IMR-90 (cell line): ENCODE data around the gene MREG. TPM values are rescaled to one million over a fixed set of nuclear protein-coding genes. Genes with fewer than 3 reads are reported as not detected.

ENCODE experiments used
- ATAC-seq: fragments of 200-7000 bp; cut with Tn5 transposase; 2 replicates; pipeline ENCODE4 v1.9.1; 2020; ENCODE audit warnings: low read depth, mild to moderate bottlenecking, moderate library complexity
- BruUV-seq: library from RNA; stranded (reverse); fragments of 400-500 nt; replicated peaks from 2 replicates; lab custom pipeline; 2021; lab: Mats Ljungman, UMichigan
- CTCF ChIA-PET: fragments of 300-600 bp; formaldehyde crosslinking; extraction: SDS; loops from one replicate; lab custom pipeline; 2021; ENCODE audit warnings: antibody characterized with exemption; lab: Yijun Ruan, JAX
- POLR2A ChIA-PET: fragments of 300-600 bp; sonication (Branson Sonifier 250); formaldehyde crosslinking; loops from one replicate; lab custom pipeline; 2022; ENCODE audit warnings: antibody characterized with exemption; ENCODE audit not compliant: unreplicated experiment; lab: Charles Lee
- DNase-seq: peaks from one replicate; pipeline ENCODE4 v3.0.0; 2013
- H2AFZ ChIP-seq: replicated peaks from 2 replicates; pipeline ENCODE3; 2013; ENCODE audit warnings: low read length, mild to moderate bottlenecking; ENCODE audit not compliant: poor library complexity
- H2AK5ac ChIP-seq: 2 replicates; pipeline ENCODE4 v1.6.1; 2013; ENCODE audit warnings: low read depth, low read length, inconsistent platforms
- H2AK9ac ChIP-seq: replicated peaks from 2 replicates; pipeline ENCODE3; 2013; ENCODE audit warnings: mild to moderate bottlenecking, low read depth, low read length, moderate library complexity; ENCODE audit not compliant: poor library complexity
- H2BK120ac ChIP-seq: 2 replicates; pipeline ENCODE4 v1.6.1; 2013; ENCODE audit warnings: low read depth, low read length, inconsistent platforms
- H2BK15ac ChIP-seq: 3 replicates; pipeline ENCODE4 v1.6.1; 2013; ENCODE audit warnings: low read depth, low read length, inconsistent platforms
- H2BK20ac ChIP-seq: 2 replicates; pipeline ENCODE4 v1.6.1; 2013; ENCODE audit warnings: low read depth, mild to moderate bottlenecking, inconsistent platforms, low read length, moderate library complexity
- H2BK5ac ChIP-seq: 2 replicates; pipeline ENCODE4 v1.6.1; 2013; ENCODE audit warnings: mild to moderate bottlenecking, low read depth, low read length, inconsistent platforms; ENCODE audit not compliant: poor library complexity, severe bottlenecking
- H3K14ac ChIP-seq: replicated peaks from 2 replicates; pipeline ENCODE4 v1.6.1; 2013; ENCODE audit warnings: low read depth, low read length, inconsistent platforms
- H3K18ac ChIP-seq: 2 replicates; pipeline ENCODE4 v1.6.1; 2013; ENCODE audit warnings: low read depth, low read length, control low read depth
- H3K23ac ChIP-seq: 2 replicates; pipeline ENCODE4 v1.6.1; 2013; ENCODE audit warnings: low read depth, low read length, inconsistent platforms
- H3K27ac ChIP-seq: 2 replicates; pipeline ENCODE4 v1.5.1; 2013; ENCODE audit warnings: mild to moderate bottlenecking, control low read depth, low read length; ENCODE audit not compliant: insufficient read depth
- H3K27me3 ChIP-seq: 2 replicates; pipeline ENCODE4 v1.6.1; 2013; ENCODE audit warnings: low read length; ENCODE audit not compliant: control insufficient read depth, insufficient read depth
- H3K36me3 ChIP-seq: 2 replicates; pipeline ENCODE4 v1.6.1; 2013; ENCODE audit warnings: low read length, mixed read lengths; ENCODE audit not compliant: control insufficient read depth, insufficient read depth
- H3K4ac ChIP-seq: 2 replicates; pipeline ENCODE4 v1.6.1; 2013; ENCODE audit warnings: low read depth, low read length, inconsistent platforms
- H3K4me1 ChIP-seq: 2 replicates; pipeline ENCODE4 v1.6.1; 2013; ENCODE audit warnings: low read length, mixed read lengths; ENCODE audit not compliant: control insufficient read depth, insufficient read depth
- H3K4me2 ChIP-seq: 2 replicates; pipeline ENCODE4 v1.6.1; 2013; ENCODE audit warnings: low read depth, mild to moderate bottlenecking, control low read depth, low read length, moderate library complexity
- H3K4me3 ChIP-seq: 2 replicates; pipeline ENCODE4 v1.5.1; 2013; ENCODE audit warnings: low read depth, mild to moderate bottlenecking, control low read depth, low read length, moderate library complexity; ENCODE audit not compliant: insufficient read depth
- H3K56ac ChIP-seq: 2 replicates; pipeline ENCODE4 v1.6.1; 2013; ENCODE audit warnings: low read length, inconsistent platforms; ENCODE audit not compliant: insufficient read depth; ENCODE audit errors: extremely low read depth
- H3K79me1 ChIP-seq, 2 experiments: 2 replicates each; pipeline ENCODE4 v1.6.1; 2013; ENCODE audit warnings: low read length in 2 of 2, inconsistent platforms in 1 of 2, low read depth in 1 of 2
- H3K9ac ChIP-seq: 2 replicates; pipeline ENCODE4 v1.6.1; 2013; ENCODE audit warnings: low read depth, low read length, control low read depth
- H3K9me1 ChIP-seq: 2 replicates; pipeline ENCODE4 v1.6.1; 2013; ENCODE audit warnings: low read length, inconsistent platforms; ENCODE audit not compliant: insufficient read depth
- H3K9me3 ChIP-seq: 2 replicates; pipeline ENCODE4 v1.6.1; 2013; ENCODE audit warnings: low read length; ENCODE audit not compliant: control insufficient read depth, insufficient read depth
- H4K20me1 ChIP-seq: 2 replicates; pipeline ENCODE4 v1.6.1; 2013; ENCODE audit warnings: low read length, inconsistent platforms; ENCODE audit not compliant: insufficient read depth
- H4K5ac ChIP-seq: 2 replicates; pipeline ENCODE4 v1.6.1; 2013; ENCODE audit warnings: mild to moderate bottlenecking, low read depth, low read length, control low read depth
- H4K8ac ChIP-seq, 2 experiments: 2 replicates each; pipeline ENCODE4 v1.6.1; 2013; ENCODE audit warnings: low read depth in 2 of 2, low read length in 2 of 2, control low read depth in 1 of 2, inconsistent platforms in 1 of 2
- H4K91ac ChIP-seq: 2 replicates; pipeline ENCODE4 v1.6.1; 2013; ENCODE audit warnings: low read depth, low read length, inconsistent platforms; ENCODE audit not compliant: insufficient read depth
- ELK1 ChIP-seq: fragments of 150-350 bp; IDR thresholded peaks from 2 replicates; pipeline ENCODE4 v1.6.1; 2016; ENCODE audit warnings: low read depth, mild to moderate bottlenecking, low read length, moderate library complexity, borderline replicate concordance
- NFE2L2 ChIP-seq: fragments of 150-350 bp; IDR thresholded peaks from 2 replicates; pipeline ENCODE4 v1.6.1; 2016; ENCODE audit warnings: low read depth, mild to moderate bottlenecking, low read length
- RAD21 ChIP-seq: IDR thresholded peaks from 2 replicates; pipeline ENCODE4 v1.6.1; 2012; ENCODE audit warnings: low read length, improper control_type of control experiment
- RCOR1 ChIP-seq: IDR thresholded peaks from 2 replicates; pipeline ENCODE4 v1.6.1; 2012; ENCODE audit warnings: mild to moderate bottlenecking, low read length, improper control_type of control experiment; ENCODE audit not compliant: insufficient replicate concordance
- SMC3 ChIP-seq: fragments of 150-350 bp; IDR thresholded peaks from 2 replicates; pipeline ENCODE4 v1.6.1; 2016; ENCODE audit warnings: low read depth, mild to moderate bottlenecking, antibody characterized with exemption, low read length, moderate library complexity
- WGBS, 2 experiments: methylation state at CpG; one replicate each; pipeline versions ENCODE4 v1.1.5 to v1.1.7; 2013; ENCODE audit warnings: missing lambda C conversion rate in 2 of 2; ENCODE audit not compliant: insufficient read length in 1 of 2; ENCODE audit errors: extremely low coverage in 2 of 2; 5-methylcytosine and 5-hydroxymethylcytosine counted together
- dilution Hi-C: fragments of 300-500 bp; cut with HindIII; formaldehyde crosslinking; loops from one replicate; pipeline ENCODE4 v1.14.3; 2018; ENCODE audit warnings: low sequenced_read_pairs; ENCODE audit not compliant: unreplicated experiment
- in situ Hi-C: fragments of 300-500 bp; cut with MboI; formaldehyde crosslinking; loops from 3 replicates; pipeline ENCODE4 v1.14.3; 2019; ENCODE audit warnings: low sequenced_read_pairs, inconsistent platforms, mixed read lengths
- intact Hi-C: fragments of 100-400 bp; cut with micrococcal nuclease; formaldehyde crosslinking; loops from 2 replicates; pipeline ENCODE4 v1.10.0; 2022
- polyA plus RNA-seq, 3 experiments: library from polyadenylated mRNA; depleted of rRNA; stranded (reverse); fragments of >200 nt; gene quantifications; 2 replicates each; pipeline ENCODE4 v1.2.3, GENCODE V29; 2012; ENCODE audit warnings: low replicate concordance in 1 of 3
- total RNA-seq: library from RNA; depleted of rRNA; stranded (reverse); fragments of >200 nt; gene quantifications from 2 replicates; pipeline ENCODE4 v1.2.3, GENCODE V29; 2012
- TF ChIP-seq, protein P1 (sequence below): conservative IDR thresholded peaks from 2 replicates; pipeline ENCODE4 v1.5.1; 2012; ENCODE audit warnings: mild to moderate bottlenecking, low read depth, low read length, improper control_type of control experiment

MREG gene
- total and polyA plus RNA-seq, 2 of the 4 experiments (the other 2 are of a cell fraction), result 1.0 to 1.8 TPM

DNA sequence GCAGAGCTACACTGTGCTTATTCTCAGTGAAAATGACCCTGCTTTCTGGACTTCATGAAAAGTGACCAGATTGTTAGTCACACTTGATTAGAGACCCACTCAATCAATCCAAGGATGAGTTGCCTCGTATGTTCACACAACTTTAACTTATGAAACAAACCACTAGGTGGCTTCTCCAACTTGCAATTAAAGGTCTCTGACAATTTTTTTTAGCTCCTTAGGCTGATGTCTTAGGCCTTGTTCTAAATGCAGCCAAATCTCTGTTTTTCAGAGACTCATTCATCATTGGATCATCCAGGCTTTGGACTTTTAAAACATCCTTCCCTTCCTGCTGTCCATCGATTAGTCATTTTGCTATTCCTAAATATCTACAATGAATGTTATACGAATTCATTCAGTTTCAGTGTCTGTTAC lies 63.4 kb downstream of the MREG start:
- Histone ChIP-seq H3K36me3 (no peaks in the 10 kb centered on the region), H3K4ac (no peak overlapping the region), H2BK120ac (no peak overlapping the region), H2AFZ (no peak overlapping the region), H3K14ac (no peak overlapping the region), H2AK9ac (no peak overlapping the region), H3K9me3 (no peaks in the 10 kb centered on the region), H2AK5ac (no peak overlapping the region), H4K8ac (no peak overlapping the region), H3K4me2 (no peak overlapping the region), H3K27me3 (no peaks in the 10 kb centered on the region), H3K4me3 (no peak overlapping the region), H3K4me1 (no peaks in the 10 kb centered on the region), H3K18ac (no peak overlapping the region), H2BK15ac (no peak overlapping the region), H4K91ac (no peak overlapping the region), H3K9ac (no peak overlapping the region), H4K20me1 (no peaks in the 10 kb centered on the region), H2BK20ac (no peak overlapping the region), H3K79me1 (no peaks in the 10 kb centered on the region), H3K23ac (no peak overlapping the region), H3K27ac (no peak overlapping the region), H3K9me1 (no peaks in the 10 kb centered on the region), H3K56ac (no peak overlapping the region), H4K5ac (no peak overlapping the region), H2BK5ac (no peak overlapping the region)
- dilution Hi-C loops (no loop called here), in situ Hi-C loops (loop anchor here (25.0 kb wide), 1 partner anchor 1138 kb away; the partner anchor contains the start of gene BARD1), intact Hi-C loops (loop anchor here (2.0 kb wide), 1 partner anchor 73 kb away; no protein-coding TSS in a partner anchor)
- no TSS peak for BruUV-seq
- no CpG with 5 or more reads among the region's 3 CpGs for WGBS, 2 experiments
- TF ChIP-seq NFE2L2 (no peak), SMC3 (peak; percentile 62), RCOR1 (no peak), RAD21 (peak; percentile 53), ELK1 (no peak)
- TF ChIP-seq, protein P1, sequence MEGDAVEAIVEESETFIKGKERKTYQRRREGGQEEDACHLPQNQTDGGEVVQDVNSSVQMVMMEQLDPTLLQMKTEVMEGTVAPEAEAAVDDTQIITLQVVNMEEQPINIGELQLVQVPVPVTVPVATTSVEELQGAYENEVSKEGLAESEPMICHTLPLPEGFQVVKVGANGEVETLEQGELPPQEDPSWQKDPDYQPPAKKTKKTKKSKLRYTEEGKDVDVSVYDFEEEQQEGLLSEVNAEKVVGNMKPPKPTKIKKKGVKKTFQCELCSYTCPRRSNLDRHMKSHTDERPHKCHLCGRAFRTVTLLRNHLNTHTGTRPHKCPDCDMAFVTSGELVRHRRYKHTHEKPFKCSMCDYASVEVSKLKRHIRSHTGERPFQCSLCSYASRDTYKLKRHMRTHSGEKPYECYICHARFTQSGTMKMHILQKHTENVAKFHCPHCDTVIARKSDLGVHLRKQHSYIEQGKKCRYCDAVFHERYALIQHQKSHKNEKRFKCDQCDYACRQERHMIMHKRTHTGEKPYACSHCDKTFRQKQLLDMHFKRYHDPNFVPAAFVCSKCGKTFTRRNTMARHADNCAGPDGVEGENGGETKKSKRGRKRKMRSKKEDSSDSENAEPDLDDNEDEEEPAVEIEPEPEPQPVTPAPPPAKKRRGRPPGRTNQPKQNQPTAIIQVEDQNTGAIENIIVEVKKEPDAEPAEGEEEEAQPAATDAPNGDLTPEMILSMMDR, result peak; percentile 59
- ATAC-seq (peak; percentile 84), DNase-seq (peak; percentile 67)
- POLR2A ChIA-PET, result no interaction called here
- CTCF ChIA-PET, result interaction anchor here (0.6 to 1.8 kb wide), 7 partner anchors 9 to 254 kb away, joined by 3 to 12 read pairs (median 4); partner anchors contain the start of gene MREG
